GM18519 (cell line): Measurements from ENCODE around the gene CEP72.
"Not testable (repeated sequence)": the region's sequence is repeated elsewhere in the genome, so short reads cannot be mapped to it uniquely, and the experiment has no call there.

ENCODE experiments used
- ATAC-seq: cut with Tn5 transposase; IDR thresholded peaks from one replicate; pipeline ENCODE4 v1.9.1; 2021; ENCODE audit warnings: mild to moderate bottlenecking, moderate library complexity; ENCODE audit not compliant: unreplicated experiment, low FRiP score

Gene CEP72

DNA sequence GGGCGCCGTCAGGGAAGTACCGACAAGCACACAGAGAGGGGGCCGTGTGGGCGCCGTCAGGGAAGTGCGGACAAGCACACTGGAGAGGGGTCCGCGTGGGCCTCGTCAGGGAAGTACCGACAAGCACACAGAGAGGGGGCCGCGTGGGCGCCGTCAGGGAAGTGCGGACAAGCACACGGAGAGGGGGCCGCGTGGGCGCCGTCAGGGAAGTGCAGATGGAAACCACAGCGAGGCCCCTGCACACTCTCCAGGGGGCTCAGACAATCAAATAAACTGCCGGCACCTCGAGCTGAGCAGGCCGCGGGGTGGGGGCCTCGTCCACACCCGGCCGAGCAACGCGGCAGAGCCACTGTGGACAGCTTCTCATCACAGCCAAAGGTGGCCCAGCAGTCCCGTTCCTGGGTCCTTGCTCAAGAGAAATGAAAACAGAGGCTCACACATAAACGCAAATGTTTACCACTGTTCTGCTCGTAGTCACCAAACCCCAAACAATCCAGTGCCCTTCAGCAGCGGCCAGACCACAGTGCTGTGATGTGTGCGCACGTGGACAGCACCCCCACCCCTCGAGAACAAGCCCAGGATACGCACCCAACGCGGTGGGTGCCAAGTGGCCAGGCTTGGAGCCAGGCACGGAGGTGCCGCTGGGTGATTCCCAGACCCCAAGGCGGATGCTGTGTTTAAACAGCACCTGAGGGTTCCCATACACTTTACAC lies 56.3 kb downstream of the CEP72 start:
- no peak for ATAC-seq

DNA sequence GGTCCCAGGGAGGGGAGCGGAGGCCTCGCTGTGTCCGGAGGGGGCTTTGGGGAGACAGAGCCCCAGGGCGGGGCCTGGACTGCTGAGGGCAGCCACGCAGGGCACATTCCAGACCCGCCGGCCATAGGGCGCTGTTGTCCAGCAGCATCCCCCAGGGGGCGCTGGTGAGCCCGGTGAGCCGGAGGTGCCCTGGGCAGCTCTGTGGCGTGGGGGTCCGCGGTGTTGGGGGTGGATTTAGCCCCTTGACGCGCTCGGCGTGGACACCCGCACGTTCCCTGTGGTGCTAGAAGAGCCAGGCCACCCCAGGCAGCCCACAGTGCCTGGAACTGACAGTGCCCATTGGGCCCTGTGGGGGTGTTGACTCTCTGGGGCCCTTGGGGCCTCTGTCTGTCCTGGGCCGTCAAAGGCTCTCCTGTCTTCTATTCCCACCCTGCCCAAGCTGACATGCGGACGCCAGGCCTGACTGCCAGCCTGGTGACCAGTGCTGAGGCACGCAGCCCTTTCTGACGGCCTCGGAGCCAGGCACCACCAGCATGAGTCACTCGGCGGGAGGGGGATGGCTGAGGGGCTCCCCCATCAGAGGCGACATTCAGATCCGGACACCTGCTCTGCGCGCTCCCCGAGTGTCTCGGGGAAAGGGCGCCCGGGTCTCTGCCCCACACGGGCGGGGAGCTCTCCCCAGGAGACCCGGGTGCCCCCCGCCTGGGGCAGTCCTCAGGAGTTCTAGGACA lies 57.1 kb downstream of the CEP72 start:
- no peak for ATAC-seq

DNA sequence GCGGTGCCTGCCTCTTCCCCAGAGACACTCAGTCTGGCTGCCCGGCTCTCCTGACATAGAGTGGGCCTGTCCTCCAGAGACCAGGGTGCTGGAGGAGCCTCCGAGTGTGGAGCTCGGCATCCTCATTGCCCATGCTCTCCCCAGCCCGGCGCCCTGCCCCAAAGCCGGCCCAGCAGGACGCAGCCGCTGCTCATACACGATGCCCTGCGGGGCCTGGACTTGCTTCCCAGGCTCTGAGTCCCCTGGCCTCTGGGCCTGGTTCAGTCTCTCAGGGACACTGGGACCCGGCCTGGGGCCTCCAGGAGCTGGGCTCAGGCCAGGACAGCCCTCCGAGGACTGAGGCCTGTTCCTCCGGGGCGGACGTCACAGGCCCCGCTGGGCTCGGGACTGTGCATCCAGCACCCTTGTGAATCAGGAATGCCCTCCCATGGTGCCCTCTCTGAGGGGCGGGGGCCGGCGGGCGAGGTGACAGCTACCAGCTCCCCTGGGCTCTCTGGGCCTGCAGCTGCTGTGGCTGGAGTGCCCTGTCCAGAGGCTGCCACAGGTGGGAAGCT lies 57.8 kb downstream of the CEP72 start:
- ATAC-seq = no peak

DNA sequence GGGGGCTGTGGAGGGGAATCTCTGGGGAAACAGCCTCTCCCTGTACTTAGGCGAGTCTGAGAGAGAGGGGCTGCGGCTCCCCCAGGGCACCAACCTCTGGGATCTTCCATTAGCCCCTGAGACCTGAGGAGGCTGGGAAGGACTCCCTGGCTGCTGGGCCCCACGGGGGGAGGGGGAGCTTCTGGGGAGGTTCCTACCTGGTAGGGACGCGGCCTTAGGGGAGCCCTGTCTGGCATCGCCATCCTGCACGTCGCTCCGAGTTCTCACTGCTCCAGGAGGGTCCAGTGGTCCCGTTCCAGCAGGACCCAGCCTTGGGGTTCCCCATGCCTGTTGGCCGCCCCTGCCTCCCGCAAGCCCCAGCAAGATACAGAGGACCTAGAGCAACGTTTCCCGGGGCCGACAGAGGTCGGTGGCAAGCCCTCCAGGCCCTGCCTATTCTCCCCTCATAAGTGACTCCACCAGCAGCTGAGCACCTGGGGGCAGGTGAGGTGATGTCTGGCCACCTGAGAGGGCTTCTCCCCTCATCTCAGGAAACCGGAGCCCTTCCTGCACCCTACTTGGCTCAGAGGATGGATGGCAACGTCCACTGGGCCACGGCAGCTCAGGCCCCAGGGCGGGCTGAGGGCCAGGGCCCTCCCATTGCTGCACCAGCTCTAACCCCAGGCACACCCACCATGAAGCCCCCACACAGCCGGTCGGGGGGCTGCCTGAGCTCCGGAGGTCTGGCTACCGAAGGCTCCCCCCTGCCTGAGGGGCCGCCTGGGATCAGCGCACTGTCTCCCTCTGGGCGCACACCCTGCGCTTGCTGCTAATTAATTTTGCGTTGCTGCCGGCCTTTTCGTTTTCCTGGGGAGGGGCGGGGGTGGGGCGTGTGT lies 58.5 kb downstream of the CEP72 start:
- ATAC-seq = no peak

DNA sequence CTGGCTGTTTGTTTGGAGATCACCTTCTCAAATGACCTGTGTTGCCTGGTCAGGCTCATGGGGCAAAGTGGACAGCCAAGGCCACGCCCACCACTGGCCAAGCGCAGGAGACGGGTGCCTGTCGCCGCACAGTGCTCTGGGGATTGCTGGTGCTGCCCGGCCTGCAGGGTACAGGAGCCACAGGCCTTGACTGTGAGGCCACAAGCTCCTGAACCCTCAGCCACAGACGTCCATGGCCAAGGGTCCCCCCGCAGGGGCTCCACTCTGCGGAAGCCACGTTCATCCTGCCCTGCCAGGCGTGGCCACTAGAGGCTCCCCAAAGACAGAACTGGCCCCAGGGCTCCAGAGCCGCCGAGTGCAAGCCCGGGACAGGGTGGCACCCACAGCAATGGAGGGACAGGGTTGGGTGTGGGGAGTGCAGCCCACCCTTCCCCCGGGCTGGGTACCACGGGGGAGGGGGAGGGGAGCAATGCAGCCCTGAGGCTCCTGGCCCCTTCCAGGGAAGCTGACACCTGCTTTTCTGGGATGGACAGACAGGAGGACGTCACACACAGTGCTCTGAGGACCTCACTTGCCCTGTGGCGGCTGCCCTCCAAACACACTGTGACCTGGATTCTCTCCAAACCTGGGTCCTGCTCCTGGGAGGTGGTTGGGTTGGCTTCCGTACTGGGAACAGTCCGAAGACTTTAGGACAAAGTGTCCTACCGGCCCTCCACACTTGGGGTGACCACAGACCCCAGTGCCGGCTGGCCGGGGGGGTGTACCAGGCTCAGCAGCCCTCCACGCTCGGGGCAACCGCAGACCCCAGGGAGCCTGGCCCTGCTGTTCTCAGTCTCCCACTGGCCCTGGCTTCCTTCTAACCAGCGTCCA lies 59.6 kb downstream of the CEP72 start:
- ATAC-seq = no peak

DNA sequence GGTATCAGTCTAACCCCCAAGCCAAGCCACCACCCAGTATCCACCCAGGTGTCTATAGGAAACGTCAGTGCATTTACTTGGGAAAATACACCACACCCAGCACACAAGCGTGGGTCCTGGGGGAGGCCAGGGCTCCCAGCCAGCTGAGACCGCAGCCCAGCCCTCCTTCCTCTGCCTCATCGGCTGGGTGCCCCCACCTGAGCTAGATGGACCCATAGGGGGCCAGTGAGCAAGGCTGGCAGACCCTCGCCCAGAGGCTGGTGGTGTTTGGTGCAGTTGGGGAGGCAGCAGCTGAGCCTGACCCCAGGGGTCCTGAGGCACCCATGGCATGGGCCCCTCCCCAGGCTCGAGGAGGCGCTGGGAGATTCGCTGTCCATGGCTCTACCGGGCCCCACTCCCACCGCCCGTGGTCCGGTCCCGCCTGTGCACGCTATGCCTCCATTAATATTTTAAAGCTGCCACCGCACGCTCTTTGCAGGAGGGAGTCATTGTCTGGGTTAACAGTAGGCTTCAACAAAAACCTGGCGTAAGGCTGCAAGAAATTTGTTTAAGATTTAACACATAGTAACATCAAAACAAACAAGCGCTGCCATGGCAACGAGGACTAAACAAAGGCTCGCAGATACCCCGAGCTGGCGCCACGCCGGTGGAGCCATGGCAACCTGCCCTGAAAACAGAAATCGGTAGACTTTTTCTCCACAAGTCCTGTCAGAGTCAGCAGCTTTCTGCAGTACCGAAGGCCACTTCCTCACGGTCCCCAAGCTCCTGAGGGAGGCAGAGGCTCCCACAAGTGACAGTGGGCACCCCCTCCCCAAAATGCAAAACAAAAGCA lies 60.4 kb downstream of the CEP72 start:
- ATAC-seq = no peak

DNA sequence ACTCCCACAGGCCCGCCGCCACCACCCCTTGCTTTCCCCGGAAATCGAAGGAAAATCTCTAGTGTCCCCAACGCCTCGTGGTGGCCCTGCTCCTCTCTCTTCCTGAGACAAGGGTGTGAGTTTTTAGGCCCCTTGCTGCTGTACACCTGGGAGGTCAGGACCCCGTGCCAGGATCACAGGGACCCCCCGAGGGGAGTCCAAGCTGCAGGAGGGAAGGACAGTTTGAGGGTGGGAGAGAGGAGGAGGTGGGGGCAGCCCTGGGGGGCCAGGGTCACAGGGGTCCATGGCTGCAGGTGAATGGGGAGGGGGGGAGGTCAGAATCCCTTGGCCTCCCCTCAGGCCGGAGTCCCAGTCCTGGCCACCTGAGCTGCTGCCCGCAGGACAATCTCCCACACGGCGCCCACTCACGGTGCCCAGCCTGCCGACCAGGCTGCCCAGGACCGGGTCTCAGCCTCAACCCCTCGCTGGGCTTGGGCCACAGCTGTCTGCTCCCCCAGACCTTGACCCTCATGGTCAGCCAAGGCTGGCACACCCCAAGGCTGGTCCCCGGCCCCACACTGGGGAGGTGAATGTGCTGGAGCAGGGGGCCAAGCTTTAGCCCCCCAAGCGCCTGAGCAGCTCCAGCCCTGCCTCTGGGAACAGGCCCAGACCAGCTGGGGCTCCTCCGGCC lies 61.2 kb downstream of the CEP72 start:
- no peak for ATAC-seq

DNA sequence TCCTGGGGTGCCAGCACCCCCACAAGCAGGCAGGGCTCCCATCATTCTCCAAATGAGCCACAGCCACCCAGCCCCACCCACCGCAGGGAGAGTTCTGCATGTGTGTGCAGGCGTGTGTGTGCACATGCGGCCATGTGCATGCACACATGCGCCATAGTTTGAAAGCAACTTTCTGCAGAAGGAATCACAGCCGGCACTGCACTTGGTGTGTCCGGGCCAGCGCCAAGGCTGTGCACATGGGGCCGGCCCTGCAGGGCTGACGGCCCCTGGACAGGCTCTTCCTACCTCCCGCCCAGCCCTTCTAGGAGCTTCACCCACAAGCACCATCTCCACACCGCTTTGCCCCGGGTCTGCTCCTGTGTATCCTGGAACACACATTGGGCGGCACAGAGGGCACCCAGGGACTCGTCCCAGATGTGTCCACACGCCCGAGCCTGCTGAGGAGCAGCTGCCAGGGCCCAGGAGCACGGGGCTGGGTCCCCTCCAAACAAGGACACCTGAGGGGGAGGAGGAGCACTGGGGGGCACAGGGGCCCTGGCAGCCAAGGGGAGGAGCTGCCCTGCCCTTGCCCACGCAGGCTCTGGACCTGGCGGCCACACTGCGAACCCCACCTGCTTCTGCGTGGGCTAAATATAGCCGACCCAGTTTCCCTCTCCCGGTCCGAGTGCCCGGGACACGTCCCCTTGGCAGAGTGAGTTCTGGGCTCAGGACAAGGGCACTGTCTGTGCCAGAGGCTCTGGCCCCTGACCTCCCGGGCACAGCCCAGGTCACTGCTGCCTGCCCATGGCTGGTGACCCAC lies 61.9 kb downstream of the CEP72 start:
- no peak for ATAC-seq

DNA sequence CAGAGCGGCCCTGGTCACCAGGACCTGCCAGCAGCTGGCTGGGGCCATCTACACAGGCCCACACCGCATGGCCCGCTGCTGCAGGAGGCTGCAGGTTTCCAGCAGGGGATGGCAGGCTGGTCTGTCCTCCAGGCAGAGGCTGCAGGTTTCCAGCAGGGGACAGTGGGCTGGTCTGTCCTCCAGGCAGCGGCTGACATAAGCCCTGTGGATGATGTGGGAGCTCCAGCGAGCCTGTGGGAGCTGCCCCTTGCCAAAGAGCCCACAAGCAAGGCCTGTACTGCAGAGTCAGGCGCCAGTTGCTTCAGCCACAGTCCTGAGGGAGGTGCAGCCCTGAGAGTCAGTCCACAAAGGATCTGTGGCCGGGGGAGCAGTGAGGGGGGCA lies 62.5 kb downstream of the CEP72 start:
- no peak for ATAC-seq

DNA sequence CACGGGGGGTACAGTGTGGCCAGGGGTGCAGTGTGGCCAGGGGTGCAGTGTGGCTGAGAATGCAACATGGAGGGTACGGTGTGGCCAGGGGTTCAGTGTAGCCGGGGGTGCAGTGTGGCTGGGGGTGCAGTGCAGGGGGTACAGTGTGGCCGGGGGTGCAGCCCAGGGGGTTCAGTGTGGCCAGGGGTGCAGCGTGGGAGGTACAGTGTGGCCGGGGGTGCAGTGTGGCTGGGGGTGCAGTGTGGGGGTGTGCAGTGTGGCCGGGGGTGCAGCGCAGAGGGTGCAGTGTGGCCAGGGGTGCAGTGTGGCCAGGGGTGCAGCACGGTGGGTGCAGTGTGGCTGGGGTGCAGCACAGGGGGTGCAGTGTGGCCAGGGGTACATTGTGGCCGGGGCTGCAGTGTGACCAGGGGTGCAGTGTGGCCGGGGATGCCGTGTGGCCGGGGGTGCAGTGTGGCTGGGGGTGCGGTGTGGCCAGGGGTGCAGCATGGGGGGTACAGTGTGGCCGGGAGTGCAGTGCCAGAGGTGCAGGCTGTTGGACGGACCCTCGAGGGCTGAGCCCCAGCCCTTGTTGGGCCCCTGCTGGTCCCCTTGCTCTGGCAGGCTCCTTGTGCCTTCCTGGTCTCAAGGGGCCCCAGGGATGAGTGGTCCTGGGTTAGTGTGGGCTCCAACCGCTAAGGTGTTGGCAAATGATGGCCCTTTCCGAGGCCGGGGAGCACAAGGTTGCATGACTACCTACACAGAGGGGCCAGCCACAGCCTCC lies 63.2 kb downstream of the CEP72 start:
- no peak for ATAC-seq

DNA sequence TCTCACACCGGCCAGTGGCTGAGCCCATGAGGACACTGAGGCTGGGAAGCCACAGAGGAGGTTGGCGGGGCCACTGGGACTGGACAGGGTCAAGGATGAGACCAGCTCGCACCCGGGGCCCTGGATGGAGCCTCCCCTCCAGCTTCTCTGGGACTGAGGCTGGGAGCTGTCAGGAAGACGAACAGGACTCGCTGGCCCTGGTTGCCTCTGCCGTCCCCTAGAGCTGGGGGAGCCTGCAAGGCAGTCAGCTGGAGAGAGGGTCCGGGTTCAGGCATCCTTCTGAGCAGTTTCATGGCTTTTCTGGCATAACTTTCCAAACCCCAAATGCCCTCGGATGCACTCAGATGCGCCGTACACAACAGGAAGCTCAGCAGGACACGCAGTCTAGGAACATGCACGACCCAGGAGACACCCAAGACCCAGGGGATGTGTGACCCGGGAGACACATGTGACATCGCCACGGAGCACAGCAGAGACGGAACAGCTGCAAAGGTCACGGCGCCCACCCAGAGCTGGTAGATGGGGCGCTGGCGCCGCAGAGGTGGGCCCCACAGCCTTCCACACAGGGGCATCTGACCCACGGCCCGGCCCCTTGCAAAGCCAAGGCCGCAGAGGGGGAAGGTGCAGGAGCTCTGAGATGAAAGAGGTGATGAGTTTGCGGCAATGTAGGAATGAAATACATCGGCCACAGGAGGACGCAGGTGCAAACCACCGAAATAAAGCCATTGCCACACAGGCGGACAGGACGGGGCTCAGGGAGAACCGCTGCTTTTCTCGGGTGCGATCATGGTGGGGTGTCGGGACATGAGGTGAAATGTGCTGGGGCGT lies 63.9 kb downstream of the CEP72 start:
- no peak for ATAC-seq

DNA sequence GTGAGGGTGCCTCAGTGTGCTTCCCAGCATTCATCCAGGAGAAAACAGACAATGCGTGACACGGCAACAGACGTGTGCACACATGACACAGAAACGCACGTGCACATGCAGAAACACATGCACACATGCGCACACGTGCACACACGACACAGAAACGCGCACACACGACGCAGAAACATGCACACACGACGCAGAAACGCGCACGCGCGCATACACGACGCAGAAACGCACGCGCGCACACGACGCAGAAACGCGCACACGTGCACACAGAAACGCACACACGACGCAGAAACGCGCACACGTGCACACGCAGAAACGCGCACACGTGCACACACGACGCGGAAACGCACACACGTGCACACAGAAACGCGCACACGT lies 64.5 kb downstream of the CEP72 start:
- ATAC-seq = no peak

DNA sequence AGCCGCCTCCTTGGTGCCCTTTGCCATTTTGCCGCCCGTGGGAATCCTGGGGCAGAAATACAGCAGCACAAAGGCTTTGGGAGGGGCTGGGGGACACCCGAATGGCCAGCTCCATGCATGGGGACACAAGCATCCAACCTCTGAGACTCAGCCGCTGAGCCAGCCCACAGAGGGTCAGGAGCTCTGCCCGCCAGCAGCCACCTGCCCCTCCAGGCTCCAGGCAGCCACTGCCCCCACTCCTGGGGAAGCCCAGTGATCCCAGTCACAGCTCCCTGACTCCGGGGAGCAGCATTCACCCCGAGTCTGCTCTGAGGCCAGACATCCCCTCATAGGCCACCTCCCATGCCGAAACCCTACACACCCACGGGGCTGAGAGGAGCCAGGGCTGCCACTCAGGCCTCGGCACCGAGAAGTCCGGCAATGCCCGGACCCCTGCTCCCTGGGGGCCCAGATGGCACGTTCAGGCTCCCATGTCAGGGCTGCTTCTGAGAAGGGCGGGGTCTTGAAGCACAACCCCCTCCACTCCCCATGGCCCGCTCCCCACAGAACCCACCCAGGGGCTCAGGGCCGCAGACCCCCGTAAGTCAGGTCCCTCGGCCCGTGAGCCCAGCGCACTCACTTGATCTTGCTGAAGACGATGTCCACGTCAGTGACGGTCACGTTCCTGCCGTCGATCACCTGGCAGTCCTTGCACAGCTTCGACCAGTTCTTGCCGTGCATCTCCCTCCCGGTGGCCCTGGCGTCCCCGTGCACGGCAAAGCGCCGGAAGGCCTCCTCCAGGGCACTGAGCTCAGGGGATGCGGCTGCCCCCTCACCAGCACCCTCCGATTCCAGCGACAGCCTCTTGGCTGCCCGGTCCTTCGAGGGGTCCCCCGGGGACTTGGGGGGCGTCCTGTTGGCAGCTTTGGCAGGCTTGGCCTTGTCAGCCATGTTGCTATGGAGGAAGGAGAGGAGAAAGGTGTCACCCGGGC lies 65.3 kb downstream of the CEP72 start:
- ATAC-seq = no peak

DNA sequence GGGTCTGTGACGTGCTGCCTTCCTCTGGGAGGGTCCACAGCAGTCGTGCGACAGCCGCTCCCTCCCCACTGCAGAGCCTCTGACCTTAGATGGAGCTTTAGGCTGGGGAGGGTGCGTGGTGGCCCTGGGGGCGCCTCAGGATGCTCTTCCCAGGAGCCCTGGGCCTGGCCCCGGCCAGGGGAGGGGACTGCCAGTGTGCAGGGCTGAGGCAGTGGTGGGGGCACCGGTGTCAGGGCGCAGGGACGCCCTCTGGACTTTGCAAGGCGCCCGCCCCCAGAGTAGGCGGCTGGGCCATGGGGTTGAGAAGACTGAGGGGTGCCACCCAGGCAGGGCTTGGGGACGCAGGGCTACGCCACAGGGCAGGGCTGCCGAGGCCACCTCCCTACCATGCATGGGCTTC lies 66.4 kb downstream of the CEP72 start:
- ATAC-seq = not testable (repeated sequence)
